GM19025 (cell line): ENCODE results near the gene TMEM170B.
A peak's percentile ranks its signal among the peaks of the same experiment; 100 is the strongest.
"Not testable (repeated sequence)": the region's sequence is repeated elsewhere in the genome, so short reads cannot be mapped to it uniquely, and the experiment has no call there.

Source experiments
- ATAC-seq: cut with Tn5 transposase; IDR thresholded peaks from one replicate; pipeline ENCODE4 v1.9.1; 2021; ENCODE audit warnings: mild to moderate bottlenecking, low read depth, moderate library complexity; ENCODE audit not compliant: unreplicated experiment

The TMEM170B gene

DNA sequence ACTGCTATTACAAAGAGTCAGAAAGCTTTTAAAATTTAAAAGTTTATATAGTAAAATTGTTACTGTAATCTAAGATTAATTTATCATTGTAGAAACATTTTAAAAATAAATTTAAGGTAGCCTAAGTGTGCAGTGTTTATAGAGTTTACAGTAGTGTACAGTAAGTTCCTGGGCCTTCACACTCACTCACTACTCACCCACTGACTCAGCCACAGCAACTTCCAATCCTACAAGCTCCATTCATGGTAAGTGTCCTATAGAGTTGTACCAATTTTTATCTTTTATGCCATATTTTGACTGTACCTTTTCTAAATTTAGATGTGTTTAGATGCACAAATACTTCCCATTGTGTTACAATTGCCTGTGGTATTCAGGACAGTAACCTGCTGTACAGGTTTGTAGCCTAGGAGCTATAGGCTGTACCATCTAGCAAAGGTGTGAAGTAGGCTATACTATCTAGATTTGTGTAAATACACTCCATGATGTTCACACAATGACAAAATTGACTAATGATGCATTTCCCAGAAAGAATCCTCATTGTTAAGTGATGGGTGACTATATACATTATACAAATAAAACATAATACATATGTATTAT is 10.2 kb upstream of the TMEM170B start:
- no peak for ATAC-seq

DNA sequence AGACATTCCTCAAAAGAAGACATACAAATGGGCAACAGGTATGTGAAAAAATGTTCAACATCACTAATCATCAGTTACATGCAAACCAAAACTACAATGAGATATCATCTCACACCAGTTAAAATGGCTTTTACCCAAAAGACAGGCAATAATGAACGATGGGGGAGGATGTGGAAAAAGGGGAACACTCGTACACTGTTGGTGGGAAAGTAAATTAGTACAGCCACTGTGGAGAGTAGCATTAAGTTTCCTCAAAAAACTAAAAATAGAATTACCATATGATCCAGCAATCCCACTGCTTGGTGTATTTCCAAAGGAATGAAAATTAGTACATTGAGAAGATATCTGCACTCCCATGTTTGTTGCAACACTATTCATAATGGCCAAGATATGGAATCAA is 8.6 kb upstream of the TMEM170B start:
- no peak for ATAC-seq

DNA sequence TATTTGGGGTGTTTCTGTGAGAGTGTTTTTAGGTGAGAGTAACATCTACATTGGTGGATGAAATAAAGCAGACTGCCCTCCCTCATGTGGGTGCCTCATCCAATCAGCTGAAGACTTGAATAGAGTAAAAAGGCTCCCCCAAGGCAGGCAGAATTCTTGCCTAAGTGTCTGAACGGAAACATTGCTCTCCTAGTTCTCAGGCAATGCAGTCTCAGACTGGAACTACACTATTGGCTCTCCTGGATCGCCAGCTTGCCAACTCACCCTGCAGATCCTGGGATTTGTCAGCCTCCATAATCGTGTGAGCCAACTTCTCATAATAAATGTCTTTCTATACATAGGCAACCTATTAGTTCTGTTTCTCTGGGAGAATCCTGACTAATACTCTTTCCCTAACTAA is 5.5 kb upstream of the TMEM170B start:
- ATAC-seq = no peak

DNA sequence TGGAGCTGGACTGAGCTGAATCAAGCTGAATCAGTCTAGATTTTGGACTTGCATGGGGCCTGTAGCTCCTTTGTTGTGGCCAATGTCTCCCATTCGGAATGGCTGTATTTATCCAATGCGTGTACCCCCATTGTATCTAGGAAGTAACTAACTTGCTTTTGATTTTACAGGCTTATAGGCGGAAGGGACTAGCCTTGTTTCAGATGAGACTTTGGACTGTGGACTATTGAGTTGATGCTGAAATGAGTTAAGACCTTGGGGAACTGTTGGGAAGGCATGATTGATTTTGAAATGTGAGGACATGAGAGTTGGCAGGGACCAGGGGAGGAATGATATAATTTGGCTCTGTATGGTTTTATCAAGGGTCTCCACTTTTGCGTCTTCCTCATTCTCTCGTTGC is 3.0 kb upstream of the TMEM170B start:
- no peak for ATAC-seq

DNA sequence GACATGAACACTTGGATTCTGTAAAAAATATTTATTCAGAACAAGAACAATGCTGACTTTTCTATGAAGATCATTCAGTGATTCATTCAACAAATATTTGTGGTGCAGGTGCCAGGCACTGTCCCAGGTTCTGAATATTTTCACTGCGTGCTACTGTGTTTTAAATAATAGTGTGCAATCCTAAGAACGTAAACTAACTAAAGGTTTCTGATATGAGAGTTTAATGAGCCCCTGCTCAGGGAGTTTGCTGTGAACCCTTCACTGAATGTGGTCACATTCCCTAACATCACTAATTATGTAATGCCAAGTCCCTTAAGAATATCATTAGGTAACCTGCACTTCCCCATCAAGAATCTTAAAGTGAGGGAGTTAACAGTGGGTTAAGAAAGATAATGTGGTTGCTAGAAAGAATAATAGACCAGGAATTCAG is 1.7 kb upstream of the TMEM170B start:
- ATAC-seq = no peak

DNA sequence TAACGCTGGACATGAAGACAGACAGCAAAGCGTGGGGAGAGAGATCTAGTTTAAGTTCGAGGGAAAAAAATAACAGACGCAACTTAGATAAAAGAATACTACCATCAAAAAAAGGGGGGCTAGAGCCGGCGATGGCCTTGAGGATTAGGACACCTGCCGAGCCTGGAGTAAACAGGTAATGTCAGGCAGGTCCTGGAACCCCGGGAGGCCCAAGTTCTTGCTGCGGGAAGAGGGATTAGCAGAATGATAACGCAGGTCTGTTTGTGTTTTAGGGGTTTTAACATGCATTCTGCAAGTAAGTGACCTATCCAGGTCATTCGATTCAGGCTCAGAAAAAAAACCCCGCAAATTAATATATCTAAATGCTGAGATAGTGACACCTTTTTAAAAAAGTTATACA is 754 bp upstream of the TMEM170B start:
- ATAC-seq = no peak

DNA sequence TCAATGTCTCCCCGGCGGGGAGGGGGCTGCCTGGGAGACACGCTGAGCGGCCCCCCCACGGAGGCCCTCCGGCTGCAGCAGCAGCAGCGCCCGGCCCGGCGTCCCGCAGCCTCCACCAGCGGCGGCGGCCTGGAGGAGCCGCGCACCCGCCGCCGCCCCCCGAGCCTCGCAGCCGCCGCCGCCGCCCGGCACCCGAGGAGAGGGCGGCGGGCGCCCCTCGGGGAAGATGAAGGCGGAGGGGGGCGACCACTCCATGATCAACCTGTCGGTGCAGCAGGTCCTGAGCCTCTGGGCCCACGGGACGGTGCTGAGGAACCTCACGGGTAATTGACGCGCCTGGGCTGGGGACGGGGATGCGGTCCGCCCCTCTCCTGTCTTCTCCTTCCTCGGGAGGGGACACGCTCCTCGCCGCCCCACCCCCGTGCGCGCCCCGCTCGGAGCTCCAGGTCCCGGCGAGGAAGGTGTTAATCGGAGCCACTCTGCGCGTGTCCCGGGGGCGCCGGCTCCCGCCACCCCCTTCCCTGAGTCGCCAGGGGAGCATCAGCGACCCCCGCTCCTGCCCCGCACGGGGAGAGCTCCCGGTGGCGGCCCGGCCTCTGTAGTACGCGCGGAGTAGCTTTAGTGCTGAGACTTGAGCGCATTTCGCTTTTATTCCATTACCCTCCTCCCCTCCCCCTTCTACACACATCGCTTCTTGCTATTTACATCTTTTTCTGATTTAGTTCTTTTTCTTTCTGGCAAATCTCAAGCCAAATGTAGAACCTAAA is 686 bp downstream of the TMEM170B start:
- no peak for ATAC-seq

DNA sequence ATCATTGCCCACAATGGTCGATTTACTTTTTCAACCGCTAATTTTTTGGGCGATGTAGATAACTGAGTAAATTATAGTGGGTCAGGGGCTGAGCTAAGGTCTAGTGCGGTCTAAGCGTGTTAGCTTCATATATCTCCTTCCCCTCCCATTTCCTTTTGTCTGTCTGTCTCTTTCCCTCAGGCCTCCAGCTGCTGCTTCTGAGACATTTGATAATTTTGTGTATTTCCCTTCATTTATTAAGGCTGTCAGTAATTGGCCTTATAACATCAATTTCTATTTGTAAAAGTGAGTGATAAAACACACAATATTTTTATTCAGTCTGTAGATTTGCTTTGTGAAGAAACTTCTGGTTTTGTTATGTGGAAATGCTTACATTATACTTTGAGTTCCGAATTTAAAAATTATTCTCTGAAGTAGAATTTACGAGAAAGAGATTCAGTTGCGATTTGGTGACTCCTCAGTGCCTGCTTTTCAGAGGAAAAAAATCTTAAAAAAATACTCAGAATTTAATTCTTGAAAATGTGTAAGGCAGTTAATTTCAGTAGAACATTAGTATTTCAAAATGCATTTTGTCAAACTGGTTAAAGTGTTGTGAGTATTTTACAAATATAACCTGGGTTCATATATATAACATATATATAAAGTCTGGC is 1.4 kb downstream of the TMEM170B start:
- ATAC-seq = no peak

DNA sequence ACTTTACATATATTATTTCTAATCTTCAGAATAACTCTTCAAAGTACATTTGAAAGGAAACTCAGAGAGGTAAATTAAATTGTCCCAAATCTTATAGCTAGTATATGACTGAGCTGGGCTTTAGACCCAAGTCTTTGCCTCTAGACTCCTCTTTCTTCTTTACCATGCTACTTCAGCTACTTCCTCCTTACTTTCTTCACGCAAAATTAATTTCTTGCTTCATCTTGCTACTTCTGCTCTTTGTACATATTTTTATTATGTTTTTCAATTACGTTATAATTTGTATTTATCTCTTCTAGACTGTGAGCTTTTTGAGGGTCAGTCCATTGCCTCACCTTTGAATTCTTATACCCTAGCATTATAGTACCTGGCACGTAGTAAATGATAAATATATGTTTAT is 5.3 kb downstream of the TMEM170B start:
- ATAC-seq = no peak

DNA sequence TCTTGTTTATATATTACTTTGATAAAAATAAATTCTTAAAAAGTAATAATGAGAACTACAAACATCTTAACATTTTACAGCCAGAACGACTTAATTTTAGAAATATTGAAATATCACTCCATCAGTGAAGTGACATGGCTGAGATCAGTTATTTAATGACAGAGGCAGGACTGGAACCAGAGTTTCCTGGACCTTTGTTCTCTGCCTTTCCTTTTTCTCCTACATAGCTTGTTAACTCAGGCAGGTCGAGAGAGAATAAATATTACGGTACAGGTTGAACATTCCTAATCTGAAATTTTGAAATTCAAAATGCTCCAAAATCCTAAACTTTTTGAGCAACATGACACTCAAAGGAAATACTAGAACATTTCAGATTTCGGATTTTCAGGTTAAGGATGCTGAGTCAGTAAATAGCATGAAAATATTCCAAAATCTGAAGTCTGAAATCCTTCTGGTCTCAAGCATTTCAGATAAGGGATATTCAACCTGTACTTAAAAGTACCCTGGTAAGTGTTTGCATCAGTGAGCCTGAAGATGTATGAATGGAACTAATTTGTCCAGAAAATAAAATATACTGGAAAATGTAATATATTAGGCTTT is 6.5 kb downstream of the TMEM170B start:
- ATAC-seq = no peak

DNA sequence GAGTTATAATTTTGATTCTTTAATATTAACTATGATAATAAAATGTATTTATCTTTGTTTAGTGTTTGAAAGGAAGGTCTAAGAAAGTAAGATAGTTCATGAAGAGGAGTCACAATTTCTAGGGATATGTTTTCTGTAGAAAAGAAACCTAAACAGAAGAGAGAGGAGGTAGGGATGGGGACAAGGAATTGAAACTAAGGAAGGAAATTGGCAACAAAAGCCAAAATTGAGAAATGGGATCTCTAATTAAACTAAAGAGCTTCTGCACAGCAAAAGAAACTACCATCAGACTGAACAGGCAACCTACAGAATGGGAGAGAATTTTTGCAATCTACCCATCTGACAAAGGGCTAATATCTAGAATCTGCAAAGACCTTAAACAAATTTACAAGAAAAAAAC is 10.3 kb downstream of the TMEM170B start:
- ATAC-seq = not testable (repeated sequence)

DNA sequence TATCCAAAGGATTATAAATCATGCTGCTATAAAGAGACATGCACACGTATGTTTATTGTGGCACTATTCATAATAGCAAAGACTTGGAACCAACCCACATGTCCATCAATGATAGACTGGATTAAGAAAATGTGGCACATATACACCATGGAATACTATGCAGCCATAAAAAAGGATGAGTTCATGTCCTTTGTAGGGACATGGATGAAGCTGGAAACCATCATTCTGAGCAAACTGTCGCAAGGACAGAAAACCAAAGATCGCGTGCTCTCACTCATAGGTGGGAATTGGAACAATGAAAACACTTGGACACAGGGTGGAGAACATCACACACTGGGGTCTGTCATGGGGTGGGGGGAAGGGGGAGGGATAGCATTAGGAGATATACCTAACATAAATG is 11.0 kb downstream of the TMEM170B start:
- not testable (repeated sequence) for ATAC-seq

DNA sequence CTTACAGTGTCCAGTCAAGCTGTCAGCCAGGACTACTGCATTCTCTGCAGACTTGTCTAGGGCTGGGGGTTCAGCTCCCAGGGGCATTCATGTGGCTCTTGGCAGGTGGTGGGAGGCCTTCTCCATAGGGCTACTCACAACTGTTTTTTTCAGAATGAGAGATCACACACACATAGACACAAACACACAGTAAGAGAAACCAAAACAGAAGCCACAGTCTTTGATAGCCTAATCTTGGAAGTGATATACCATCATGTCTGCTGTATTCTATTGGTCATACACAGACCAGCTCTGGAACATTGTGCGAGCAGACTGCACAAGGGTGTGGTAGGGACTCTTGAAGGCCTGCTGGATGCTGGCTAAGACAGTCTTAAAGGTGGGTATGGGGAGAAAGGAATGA is 13.5 kb downstream of the TMEM170B start:
- ATAC-seq = no peak

DNA sequence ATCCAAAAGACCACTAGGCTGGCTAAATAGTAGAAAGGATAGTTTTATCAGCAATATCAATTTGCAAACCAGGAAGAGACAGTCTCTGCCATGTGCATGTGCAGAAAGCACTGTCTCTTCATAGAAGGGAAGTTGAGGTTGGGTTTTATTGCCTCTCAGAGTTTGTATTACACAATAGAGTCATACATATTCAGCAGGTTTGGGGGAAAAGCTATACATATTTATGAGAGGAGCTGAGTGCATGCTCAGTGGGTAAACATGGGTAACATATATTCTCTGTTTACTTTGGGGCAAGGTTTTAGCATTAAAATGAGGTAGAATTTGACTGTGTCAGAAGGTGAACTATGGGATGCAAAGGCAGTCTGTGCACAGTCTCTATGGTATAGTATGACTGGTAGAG is 14.9 kb downstream of the TMEM170B start:
- no peak for ATAC-seq

DNA sequence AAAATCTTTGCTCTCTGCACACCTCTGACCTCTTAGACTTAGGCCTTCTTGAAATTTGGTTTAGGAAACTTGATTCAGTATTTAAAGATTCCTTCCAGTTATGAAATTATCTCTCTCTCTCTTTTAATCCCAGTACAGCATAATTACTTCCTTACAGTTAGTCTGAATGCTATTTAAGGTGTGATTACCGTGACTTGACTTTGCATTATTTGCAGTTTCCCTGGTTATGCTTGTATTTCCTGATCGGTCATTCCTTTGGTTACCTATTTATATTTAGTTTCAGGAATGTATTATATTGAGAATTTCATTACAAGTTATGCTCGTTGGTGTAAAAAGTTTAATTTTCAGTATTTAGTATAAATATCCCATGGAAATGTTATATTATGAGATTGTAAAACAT is 16.3 kb downstream of the TMEM170B start:
- ATAC-seq = no peak

DNA sequence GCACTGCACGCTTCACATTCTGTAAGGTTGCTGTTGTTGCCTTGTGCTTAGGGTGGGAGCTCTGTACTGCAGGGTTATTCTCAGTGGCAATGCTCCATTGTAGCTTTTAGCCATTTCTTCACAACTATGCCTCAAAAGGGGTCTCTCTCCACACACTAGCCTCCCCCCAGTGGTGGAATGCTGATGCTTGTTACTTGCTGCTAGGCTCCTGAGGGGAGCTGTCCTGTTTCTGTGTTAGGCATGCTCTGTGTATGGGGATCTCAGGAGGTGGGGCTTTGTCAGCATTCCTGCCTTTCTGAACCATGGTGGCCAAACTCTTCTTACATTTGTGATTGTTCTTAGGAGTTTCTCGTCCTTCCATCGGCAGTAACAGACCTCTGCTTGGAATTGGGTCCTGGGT is 18.8 kb downstream of the TMEM170B start:
- ATAC-seq = no peak

DNA sequence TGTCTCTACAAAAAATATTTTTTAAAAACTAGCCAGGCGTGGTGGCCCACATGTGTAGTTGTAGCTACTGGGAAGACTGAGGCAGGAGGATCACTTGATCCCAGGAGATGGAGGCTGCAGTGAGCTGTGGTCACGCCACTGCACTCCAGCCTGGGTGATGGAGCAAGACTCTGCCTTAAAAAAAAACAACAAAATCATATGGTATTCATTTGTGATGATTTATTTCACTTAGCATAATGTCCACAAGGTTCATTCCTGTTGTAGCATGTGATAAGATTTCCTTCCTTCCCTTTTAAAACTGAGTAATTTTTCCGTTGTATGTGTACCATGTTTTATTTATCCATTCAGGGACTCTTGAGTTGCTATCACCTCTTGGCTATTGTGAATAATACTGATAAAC is 26.2 kb downstream of the TMEM170B start:
- ATAC-seq = no peak

DNA sequence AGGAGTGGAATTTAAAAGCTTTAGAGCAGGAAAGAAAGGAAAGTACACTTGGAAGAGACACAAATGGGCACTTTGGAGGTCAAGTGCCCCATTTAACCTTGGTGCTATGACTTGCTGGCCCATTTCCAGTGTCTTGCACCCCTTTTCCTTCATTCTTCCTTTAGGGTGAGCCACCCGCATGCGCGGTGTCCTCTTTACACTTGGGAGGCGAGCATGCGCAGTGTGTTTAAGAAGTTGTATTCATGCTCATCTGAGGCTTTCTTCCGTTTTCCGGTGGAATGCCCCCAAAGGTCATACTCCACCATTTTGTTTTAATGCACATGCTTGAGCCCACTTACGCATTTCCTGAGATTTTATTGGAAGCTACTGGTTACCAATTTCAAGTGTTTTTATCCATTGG is 29.1 kb downstream of the TMEM170B start:
- ATAC-seq = no peak

DNA sequence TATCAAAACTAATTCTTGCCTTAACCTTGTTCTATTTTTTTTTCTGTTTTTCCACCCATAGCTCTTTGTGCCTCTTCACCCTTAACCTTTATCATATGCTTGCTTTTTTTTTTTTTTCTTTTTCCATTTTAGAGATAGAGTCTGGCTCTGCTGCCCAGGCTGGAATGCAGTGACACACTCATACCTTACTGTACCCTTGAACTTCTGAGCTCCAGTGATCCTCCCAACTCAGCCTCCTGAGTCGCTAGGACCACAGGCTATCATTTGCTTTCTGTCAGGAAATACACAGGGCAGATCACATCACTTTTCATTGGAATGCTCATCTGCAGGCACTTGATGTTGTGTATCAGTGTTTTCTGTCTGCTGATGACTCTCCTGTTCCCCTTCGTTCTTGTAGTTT is 33.5 kb downstream of the TMEM170B start:
- ATAC-seq = no peak

DNA sequence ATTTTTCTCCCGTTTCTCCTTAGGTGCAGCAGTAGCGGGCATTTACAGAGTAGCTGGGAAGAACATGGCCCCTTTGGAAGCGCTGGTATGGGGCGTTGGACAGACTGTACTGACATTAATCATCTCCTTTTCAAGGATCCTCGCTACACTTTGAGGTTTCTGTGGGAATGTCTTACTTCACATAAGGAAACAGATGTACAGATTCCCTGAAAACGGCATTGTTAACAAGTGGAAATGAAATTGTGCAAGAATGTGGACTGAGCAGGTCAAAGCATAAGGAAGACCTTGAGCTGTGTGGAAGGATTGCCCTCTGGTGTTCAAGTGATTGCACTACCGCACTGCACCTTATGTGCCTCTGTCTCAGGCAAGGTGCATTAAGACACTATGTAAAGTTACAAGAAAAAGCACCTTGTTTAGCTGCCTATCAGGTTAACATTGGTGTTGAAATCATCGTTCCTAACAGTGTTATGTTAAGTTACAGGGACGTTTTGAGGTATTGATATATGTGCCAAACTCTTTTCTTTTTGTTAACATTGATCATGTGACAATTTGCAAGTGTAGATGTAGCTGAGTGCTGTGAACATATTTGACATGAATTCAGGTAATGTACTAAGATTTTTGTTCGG is 38.0 kb downstream of the TMEM170B start:
- peak; percentile 97 for ATAC-seq
